Mononuclear cell (primary cell): ENCODE results near the gene MAP3K8. TPM values are rescaled to one million over a fixed set of nuclear protein-coding genes. Genes with fewer than 3 reads are reported as not detected.
A peak's percentile ranks its signal among the peaks of the same experiment; 100 is the strongest.
"Not testable (repeated sequence)": the region's sequence is repeated elsewhere in the genome, so short reads cannot be mapped to it uniquely, and the experiment has no call there.

Experiments used
- H3K27me3 ChIP-seq: 2 replicates; pipeline ENCODE4 v1.6.0; 2011; ENCODE audit warnings: low read length, control low read depth; ENCODE audit not compliant: insufficient read depth
- H3K4me1 ChIP-seq: 2 replicates; pipeline ENCODE4 v1.5.1; 2011; ENCODE audit warnings: mild to moderate bottlenecking, low read length, control low read depth; ENCODE audit not compliant: insufficient read depth
- H3K4me3 ChIP-seq: 2 replicates; pipeline ENCODE4 v1.5.1; 2011; ENCODE audit warnings: mild to moderate bottlenecking, low read length, moderate library complexity
- H3K9me3 ChIP-seq: 2 replicates; pipeline ENCODE4 v1.5.1; 2011; ENCODE audit warnings: low read depth, mild to moderate bottlenecking, control low read depth, low read length
- total RNA-seq: library from RNA; depleted of rRNA; stranded (reverse); fragments of >200 nt; gene quantifications from one replicate; pipeline ENCODE4 v1.2.3, GENCODE V29; 2012

The MAP3K8 gene
- total RNA-seq, 1 donor, result 88.9 TPM

- no peak overlapping the region for H3K4me3 ChIP-seq
- H3K9me3 ChIP-seq, result no peaks in the 10 kb centered on the region
- no peaks in the 10 kb centered on the region for H3K27me3 ChIP-seq
- peaks cover 29% of the 10 kb centered on the region for H3K4me1 ChIP-seq
Measured at GRCh38 chr10:30412901-30413300, 21.1 kb upstream of the MAP3K8 start.

GRCh38 chr10:30413996-30414576, 19.9 kb upstream of the MAP3K8 start:
- no peaks in the 10 kb centered on the region for H3K27me3 ChIP-seq
- no peak overlapping the region for H3K4me3 ChIP-seq
- peaks cover 40% of the 10 kb centered on the region for H3K4me1 ChIP-seq
- H3K9me3 ChIP-seq, result no peaks in the 10 kb centered on the region

GRCh38 chr10:30415593-30415992, 18.4 kb upstream of the MAP3K8 start:
- no peak overlapping the region for H3K4me3 ChIP-seq
- no peaks in the 10 kb centered on the region for H3K9me3 ChIP-seq
- H3K4me1 ChIP-seq, result peaks cover 50% of the 10 kb centered on the region
- H3K27me3 ChIP-seq, result no peaks in the 10 kb centered on the region

- Histone ChIP-seq H3K4me1 (peaks cover 64% of the 10 kb centered on the region), H3K9me3 (no peaks in the 10 kb centered on the region), H3K27me3 (no peaks in the 10 kb centered on the region), H3K4me3 (no peak overlapping the region)
Measured at GRCh38 chr10:30417301-30417700, 16.7 kb upstream of the MAP3K8 start.

GRCh38 chr10:30420266-30420665, 13.7 kb upstream of the MAP3K8 start:
- Histone ChIP-seq H3K4me3 (no peak overlapping the region), H3K9me3 (no peaks in the 10 kb centered on the region), H3K4me1 (peaks cover 73% of the 10 kb centered on the region), H3K27me3 (no peaks in the 10 kb centered on the region)

- no peak overlapping the region for H3K4me3 ChIP-seq
- H3K4me1 ChIP-seq, result peaks cover 68% of the 10 kb centered on the region
- H3K9me3 ChIP-seq, result no peaks in the 10 kb centered on the region
Measured at GRCh38 chr10:30420766-30421165, 13.2 kb upstream of the MAP3K8 start.

GRCh38 chr10:30422151-30422695, 11.8 kb upstream of the MAP3K8 start:
- Histone ChIP-seq H3K9me3 (no peaks in the 10 kb centered on the region), H3K27me3 (no peaks in the 10 kb centered on the region), H3K4me3 (no peak overlapping the region), H3K4me1 (peaks cover 70% of the 10 kb centered on the region)

More at GRCh38 chr10:30420766-30421165, 13.2 kb upstream of the MAP3K8 start:
- H3K27me3 ChIP-seq, result no peaks in the 10 kb centered on the region

GRCh38 chr10:30422981-30423654, 10.9 kb upstream of the MAP3K8 start:
- Histone ChIP-seq H3K4me1 (peaks cover 71% of the 10 kb centered on the region), H3K4me3 (no peak overlapping the region), H3K9me3 (no peaks in the 10 kb centered on the region), H3K27me3 (no peaks in the 10 kb centered on the region)

GRCh38 chr10:30423655-30424275, 10.2 kb upstream of the MAP3K8 start:
- not testable (repeated sequence) for H3K4me3 ChIP-seq, H3K27me3 ChIP-seq, H3K9me3 ChIP-seq
- peaks cover 69% of the 10 kb centered on the region for H3K4me1 ChIP-seq

- Histone ChIP-seq H3K4me1 (peaks cover 68% of the 10 kb centered on the region), H3K4me3 (no peak overlapping the region), H3K27me3 (no peaks in the 10 kb centered on the region), H3K9me3 (no peaks in the 10 kb centered on the region)
Measured at GRCh38 chr10:30425336-30426075, 8.5 kb upstream of the MAP3K8 start.

GRCh38 chr10:30430544-30431298, 3.3 kb upstream of the MAP3K8 start:
- H3K4me1 ChIP-seq, result peaks cover 65% of the 10 kb centered on the region
- H3K27me3 ChIP-seq, result no peaks in the 10 kb centered on the region
- no peaks in the 10 kb centered on the region for H3K9me3 ChIP-seq
- no peak overlapping the region for H3K4me3 ChIP-seq

- Histone ChIP-seq H3K27me3 (no peaks in the 10 kb centered on the region), H3K9me3 (no peaks in the 10 kb centered on the region), H3K4me3 (no peak overlapping the region), H3K4me1 (peaks cover 71% of the 10 kb centered on the region)
Measured at GRCh38 chr10:30431435-30431911, 2.5 kb upstream of the MAP3K8 start.

- Histone ChIP-seq H3K9me3 (no peaks in the 10 kb centered on the region), H3K27me3 (no peaks in the 10 kb centered on the region), H3K4me1 (peaks cover 71% of the 10 kb centered on the region), H3K4me3 (peak overlapping the region; percentile 96)
Measured at GRCh38 chr10:30432622-30433305, 1.2 kb upstream of the MAP3K8 start.

- peak overlapping the region; percentile 96 for H3K4me3 ChIP-seq
- no peaks in the 10 kb centered on the region for H3K9me3 ChIP-seq
- no peaks in the 10 kb centered on the region for H3K27me3 ChIP-seq
- peaks cover 71% of the 10 kb centered on the region for H3K4me1 ChIP-seq
Measured at GRCh38 chr10:30433306-30433729, 666 bp upstream of the MAP3K8 start.
